ENCODE data around the gene R3HDM2. TPM values are rescaled to one million over a fixed set of nuclear protein-coding genes. Genes with fewer than 3 reads are reported as not detected.
A peak's percentile ranks its signal among the peaks of the same experiment; 100 is the strongest.
"Not testable (repeated sequence)": the region's sequence is repeated elsewhere in the genome, so short reads cannot be mapped to it uniquely, and the experiment has no call there.

The R3HDM2 gene
- total and polyA plus RNA-seq, 2 donors from 2014 or later = 16.5 to 67.3 TPM

DNA sequence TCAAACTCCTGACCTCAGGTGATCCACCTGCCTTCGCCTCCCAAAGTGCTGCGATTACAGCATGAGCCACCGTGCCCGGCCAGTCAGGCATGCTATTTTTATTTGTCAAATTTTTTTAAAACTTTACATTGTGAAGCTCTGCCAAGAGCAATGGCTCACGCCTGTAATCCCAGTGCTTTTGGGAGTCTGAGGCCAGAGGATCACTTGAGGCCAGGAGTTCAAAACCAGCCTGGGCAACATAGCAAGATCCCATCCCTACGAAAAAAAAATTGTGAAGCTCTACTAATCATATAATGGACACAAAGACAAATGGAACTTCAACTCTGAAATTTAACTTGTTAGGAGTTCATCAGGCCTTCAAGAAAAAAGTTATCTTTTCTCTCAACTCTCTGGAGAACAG lies 1.9 kb downstream of the R3HDM2 start:
- H3K27me3 ChIP-seq (ENCODE audit: control insufficient read depth, insufficient read depth, low read length) = no peaks in the 10 kb centered on the region
- no peaks in the 10 kb centered on the region for H3K9me3 ChIP-seq (ENCODE audit: control insufficient read depth in 2 of 3, insufficient read depth in 1 of 3, low read length in 3 of 3)
- TF ChIP-seq, protein P1, sequence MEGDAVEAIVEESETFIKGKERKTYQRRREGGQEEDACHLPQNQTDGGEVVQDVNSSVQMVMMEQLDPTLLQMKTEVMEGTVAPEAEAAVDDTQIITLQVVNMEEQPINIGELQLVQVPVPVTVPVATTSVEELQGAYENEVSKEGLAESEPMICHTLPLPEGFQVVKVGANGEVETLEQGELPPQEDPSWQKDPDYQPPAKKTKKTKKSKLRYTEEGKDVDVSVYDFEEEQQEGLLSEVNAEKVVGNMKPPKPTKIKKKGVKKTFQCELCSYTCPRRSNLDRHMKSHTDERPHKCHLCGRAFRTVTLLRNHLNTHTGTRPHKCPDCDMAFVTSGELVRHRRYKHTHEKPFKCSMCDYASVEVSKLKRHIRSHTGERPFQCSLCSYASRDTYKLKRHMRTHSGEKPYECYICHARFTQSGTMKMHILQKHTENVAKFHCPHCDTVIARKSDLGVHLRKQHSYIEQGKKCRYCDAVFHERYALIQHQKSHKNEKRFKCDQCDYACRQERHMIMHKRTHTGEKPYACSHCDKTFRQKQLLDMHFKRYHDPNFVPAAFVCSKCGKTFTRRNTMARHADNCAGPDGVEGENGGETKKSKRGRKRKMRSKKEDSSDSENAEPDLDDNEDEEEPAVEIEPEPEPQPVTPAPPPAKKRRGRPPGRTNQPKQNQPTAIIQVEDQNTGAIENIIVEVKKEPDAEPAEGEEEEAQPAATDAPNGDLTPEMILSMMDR (IDR thresholded peaks at IDR 0.05; ENCODE audit: borderline replicate concordance, extremely low read depth, insufficient read depth) = no peak
- FAIRE-seq (no peak), DNase-seq (no peak)
- no peak overlapping the region for H3K27ac ChIP-seq (ENCODE audit: low read depth in 2 of 2, low read length in 2 of 2)
- peaks cover 0 to 2% (median under 1%) of the 10 kb centered on the region in 3 donors for H3K4me1 ChIP-seq (ENCODE audit: control insufficient read depth in 2 of 3, insufficient read depth in 2 of 3, low read depth in 1 of 3, low read length in 3 of 3)
- peak overlapping the region in 1 of 3 donors; percentile 84 for H3K9ac ChIP-seq (ENCODE audit: low read length in 3 of 3)
- H3K4me3 ChIP-seq (ENCODE audit: low read length in 3 of 3) = no peak overlapping the region
- intact Hi-C loops (cut with DNase I) = no loop called here
- peaks cover 0 to 3% (median 0%) of the 10 kb centered on the region in 3 donors for H3K36me3 ChIP-seq (ENCODE audit: control insufficient read depth in 2 of 3, insufficient read depth in 3 of 3, low read length in 3 of 3)

DNA sequence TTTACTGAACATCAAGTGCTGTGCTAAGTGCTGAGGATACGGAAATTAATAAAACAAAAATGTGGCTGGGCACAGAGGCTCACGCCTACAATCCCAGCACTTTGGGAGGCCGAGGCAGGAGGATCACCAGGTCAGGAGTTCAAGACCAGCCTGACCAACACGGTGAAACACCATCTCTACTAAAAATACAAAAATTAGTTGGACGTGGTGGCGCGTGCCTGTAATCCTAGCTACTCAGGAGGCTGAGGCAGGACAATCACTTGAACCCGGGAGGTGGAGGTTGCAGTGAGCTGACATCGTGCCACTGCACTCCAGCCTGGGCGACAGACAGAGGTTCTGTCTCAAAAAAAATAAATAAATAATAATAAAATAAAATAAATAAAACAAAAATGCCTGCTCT lies 3.9 kb downstream of the R3HDM2 start:
- FAIRE-seq; H3K36me3 ChIP-seq (ENCODE audit: control insufficient read depth in 2 of 3, insufficient read depth in 3 of 3, low read length in 3 of 3); intact Hi-C loops (cut with DNase I); H3K4me1 ChIP-seq (ENCODE audit: control insufficient read depth in 2 of 3, insufficient read depth in 2 of 3, low read depth in 1 of 3, low read length in 3 of 3); H3K9ac ChIP-seq (ENCODE audit: low read length in 3 of 3); H3K9me3 ChIP-seq (ENCODE audit: control insufficient read depth in 2 of 3, insufficient read depth in 1 of 3, low read length in 3 of 3); H3K4me3 ChIP-seq (ENCODE audit: low read length in 3 of 3); H3K27ac ChIP-seq (ENCODE audit: low read depth in 2 of 2, low read length in 2 of 2); DNase-seq; H3K27me3 ChIP-seq (ENCODE audit: control insufficient read depth, insufficient read depth, low read length): not testable (repeated sequence)

DNA sequence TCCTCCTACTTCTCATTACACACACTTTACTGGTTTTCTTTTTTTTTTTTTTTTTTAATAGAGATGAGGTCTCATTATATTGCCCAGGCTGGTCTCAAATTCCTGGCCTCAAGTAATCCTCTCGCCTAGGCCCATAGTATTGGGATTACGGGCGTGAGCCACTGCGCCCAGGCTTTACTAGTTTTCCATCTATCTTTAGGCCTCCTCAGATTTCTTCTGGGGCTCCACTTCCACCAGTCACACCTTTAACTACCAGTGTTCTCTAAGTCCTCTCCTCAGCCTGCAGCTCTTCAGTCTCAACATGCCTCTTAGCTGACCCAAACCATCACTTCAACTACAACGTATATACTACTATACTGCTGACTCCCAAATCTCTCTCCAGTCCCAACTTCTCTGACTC lies 10.4 kb downstream of the R3HDM2 start:
- H3K4me3 ChIP-seq (ENCODE audit: low read length in 3 of 3) = no peak overlapping the region
- no peak for DNase-seq

DNA sequence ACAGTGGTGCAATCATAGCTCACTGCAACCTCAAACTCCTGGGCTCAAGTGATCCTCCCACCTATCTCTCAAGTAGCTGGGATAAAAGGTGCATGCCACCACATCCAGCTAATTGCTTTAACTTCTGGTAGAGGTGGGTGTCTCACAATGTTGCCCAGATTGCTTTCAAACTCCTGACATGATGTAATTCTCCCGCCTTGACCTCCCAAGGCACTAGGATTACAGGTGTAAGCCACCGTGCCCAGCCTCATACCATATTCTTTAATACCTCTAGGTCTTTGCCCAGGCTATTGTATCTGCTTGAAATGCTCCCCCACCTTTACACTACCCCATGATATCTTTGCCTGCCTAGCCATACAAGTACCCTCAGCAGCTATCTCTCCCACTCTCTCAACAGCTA lies 11.3 kb downstream of the R3HDM2 start:
- TF ChIP-seq, protein P1 (IDR thresholded peaks at IDR 0.05; ENCODE audit: borderline replicate concordance, extremely low read depth, insufficient read depth) = no peak
- no peak for FAIRE-seq

More for the DNA sequence above, 10.4 kb downstream of the R3HDM2 start:
- Histone ChIP-seq H3K27me3 (ENCODE audit: control insufficient read depth, insufficient read depth, low read length) (no peaks in the 10 kb centered on the region), H3K4me1 (ENCODE audit: control insufficient read depth in 2 of 3, insufficient read depth in 2 of 3, low read depth in 1 of 3, low read length in 3 of 3) (peaks cover 0 to 2% (median 0%) of the 10 kb centered on the region in 3 donors), H3K36me3 (ENCODE audit: control insufficient read depth in 2 of 3, insufficient read depth in 3 of 3, low read length in 3 of 3) (peaks cover 0 to 3% (median 0%) of the 10 kb centered on the region in 3 donors), H3K27ac (ENCODE audit: low read depth in 2 of 2, low read length in 2 of 2) (no peak overlapping the region), H3K9ac (ENCODE audit: low read length in 3 of 3) (no peak overlapping the region), H3K9me3 (ENCODE audit: control insufficient read depth in 2 of 3, insufficient read depth in 1 of 3, low read length in 3 of 3) (no peaks in the 10 kb centered on the region)
- intact Hi-C loops (cut with DNase I) = no loop called here
- TF ChIP-seq, protein P1 (IDR thresholded peaks at IDR 0.05; ENCODE audit: borderline replicate concordance, extremely low read depth, insufficient read depth) = no peak
- no peak for FAIRE-seq

More for the DNA sequence above, 11.3 kb downstream of the R3HDM2 start:
- Histone ChIP-seq H3K27me3 (ENCODE audit: control insufficient read depth, insufficient read depth, low read length) (no peaks in the 10 kb centered on the region), H3K27ac (ENCODE audit: low read depth in 2 of 2, low read length in 2 of 2) (no peak overlapping the region), H3K9ac (ENCODE audit: low read length in 3 of 3) (no peak overlapping the region), H3K4me3 (ENCODE audit: low read length in 3 of 3) (no peak overlapping the region), H3K4me1 (ENCODE audit: control insufficient read depth in 2 of 3, insufficient read depth in 2 of 3, low read depth in 1 of 3, low read length in 3 of 3) (peaks cover 0 to 2% (median 0%) of the 10 kb centered on the region in 3 donors), H3K36me3 (ENCODE audit: control insufficient read depth in 2 of 3, insufficient read depth in 3 of 3, low read length in 3 of 3) (peaks cover 0 to under 1% (median 0%) of the 10 kb centered on the region in 3 donors), H3K9me3 (ENCODE audit: control insufficient read depth in 2 of 3, insufficient read depth in 1 of 3, low read length in 3 of 3) (no peaks in the 10 kb centered on the region)
- intact Hi-C loops (cut with DNase I) = no loop called here
- no peak for DNase-seq
